Spleen (tissue), 3 donors: Measurements from ENCODE around the gene FAM83G.
"Not testable (repeated sequence)": the region's sequence is repeated elsewhere in the genome, so short reads cannot be mapped to it uniquely, and the experiment has no call there.

Experiments used
- POLR2A ChIP-seq, 3 donors: fragments of 450-650 bp; IDR thresholded peaks; one replicate each; pipeline ENCODE4 v1.5.1; 2017; ENCODE audit warnings: antibody characterized with exemption in 3 of 3, mild to moderate bottlenecking in 1 of 3
- POLR2AphosphoS5 ChIP-seq, 3 donors: sonication (generic); formaldehyde crosslinking; IDR thresholded peaks; one replicate each; pipeline ENCODE4 v1.5.1; 2017; ENCODE audit warnings: antibody characterized with exemption in 3 of 3

- not testable (repeated sequence) for TF ChIP-seq POLR2AphosphoS5, POLR2A (IDR thresholded peaks at IDR 0.05)
Measured at GRCh38 chr17:19028671-19029070, 24.1 kb upstream of the FAM83G start.
